T follicular helper cell (primary cell): ENCODE measurements around the gene MLEC.
A peak's percentile ranks its signal among the peaks of the same experiment; 100 is the strongest.
"Not testable (repeated sequence)": the region's sequence is repeated elsewhere in the genome, so short reads cannot be mapped to it uniquely, and the experiment has no call there.

Source experiments
- DNase-seq: peaks from one replicate; pipeline ENCODE4 v3.0.0-alpha.2; 2020; ENCODE audit warnings: low read depth

Gene MLEC

DNA sequence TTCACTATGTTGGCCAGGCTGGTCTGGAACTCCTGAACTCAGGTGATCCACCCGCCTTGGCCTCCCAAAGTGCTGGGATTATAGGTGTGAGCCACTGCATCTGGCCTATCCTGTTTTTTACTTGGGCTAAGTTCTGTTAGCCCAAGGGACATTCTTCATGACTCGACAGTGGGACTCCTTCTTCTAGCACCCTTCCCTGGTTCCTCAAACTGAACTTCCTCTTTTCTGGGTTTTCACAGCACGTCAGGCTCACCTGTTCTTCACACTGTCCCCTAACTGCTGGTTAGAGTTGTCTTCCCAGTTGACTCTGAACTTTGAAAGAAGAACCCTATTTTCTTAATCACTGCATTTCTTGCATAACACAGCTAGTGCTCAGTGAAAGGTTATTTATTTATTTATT is 24.1 kb upstream of the MLEC start:
- DNase-seq: no peak

DNA sequence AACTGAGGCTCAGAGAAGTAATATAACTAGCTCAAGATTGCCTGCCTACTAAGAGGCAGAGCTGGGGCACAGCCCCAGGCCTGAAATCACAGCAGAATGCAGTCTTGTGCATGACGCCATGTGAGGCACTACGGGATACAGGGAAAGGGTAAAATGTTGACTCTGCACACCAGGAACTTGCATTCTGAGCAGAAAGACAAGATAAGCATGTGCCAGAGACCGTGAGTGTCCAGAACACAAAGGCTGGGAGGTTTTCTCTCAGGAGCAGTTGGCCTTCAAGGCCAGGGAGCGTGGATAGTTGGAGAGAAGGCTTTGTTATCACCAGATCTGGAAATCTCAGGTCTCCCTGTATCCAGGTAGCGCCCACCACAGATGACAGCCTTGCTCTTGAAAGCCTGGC is 23.2 kb upstream of the MLEC start:
- no peak for DNase-seq

DNA sequence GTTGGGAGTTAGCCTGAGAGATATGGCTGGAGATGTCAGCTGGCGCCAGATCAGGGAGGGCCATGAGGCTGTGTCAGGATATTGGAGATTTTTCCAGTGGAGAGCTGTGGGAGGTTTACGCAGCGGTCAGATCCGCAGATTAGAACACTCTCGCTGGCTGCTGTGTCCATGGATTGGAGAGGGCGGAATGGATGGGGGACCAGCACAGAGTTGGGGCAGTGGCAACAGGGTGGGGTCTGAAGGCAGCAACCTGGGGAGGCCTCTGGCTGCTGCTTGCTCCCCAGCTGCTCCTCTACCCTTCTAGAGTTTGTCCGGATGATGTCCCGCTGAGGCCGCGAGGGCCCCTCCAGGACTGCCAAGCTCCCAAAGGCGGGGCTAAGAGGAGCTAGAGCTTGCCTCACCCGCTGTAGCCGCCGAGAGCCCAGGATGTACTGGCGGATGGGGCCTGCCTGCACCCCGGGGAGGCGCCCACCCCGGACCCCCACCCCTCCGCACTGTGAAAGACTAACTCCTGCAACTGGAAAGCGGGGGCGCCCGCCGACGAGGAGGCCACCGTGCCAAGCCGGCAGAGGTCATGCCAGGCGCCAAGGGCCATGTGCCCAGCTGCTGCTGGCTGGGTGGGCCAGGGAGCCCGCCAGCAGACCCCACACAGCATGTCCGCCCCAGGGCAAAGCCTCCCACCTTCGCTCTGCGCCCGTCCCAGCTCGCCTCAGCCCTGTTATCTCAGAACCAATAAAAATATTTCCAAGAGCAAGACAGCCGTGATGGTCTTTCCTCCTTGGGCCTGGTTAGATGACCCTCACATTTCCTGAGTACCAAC is 20.2 kb upstream of the MLEC start:
- DNase-seq: no peak

DNA sequence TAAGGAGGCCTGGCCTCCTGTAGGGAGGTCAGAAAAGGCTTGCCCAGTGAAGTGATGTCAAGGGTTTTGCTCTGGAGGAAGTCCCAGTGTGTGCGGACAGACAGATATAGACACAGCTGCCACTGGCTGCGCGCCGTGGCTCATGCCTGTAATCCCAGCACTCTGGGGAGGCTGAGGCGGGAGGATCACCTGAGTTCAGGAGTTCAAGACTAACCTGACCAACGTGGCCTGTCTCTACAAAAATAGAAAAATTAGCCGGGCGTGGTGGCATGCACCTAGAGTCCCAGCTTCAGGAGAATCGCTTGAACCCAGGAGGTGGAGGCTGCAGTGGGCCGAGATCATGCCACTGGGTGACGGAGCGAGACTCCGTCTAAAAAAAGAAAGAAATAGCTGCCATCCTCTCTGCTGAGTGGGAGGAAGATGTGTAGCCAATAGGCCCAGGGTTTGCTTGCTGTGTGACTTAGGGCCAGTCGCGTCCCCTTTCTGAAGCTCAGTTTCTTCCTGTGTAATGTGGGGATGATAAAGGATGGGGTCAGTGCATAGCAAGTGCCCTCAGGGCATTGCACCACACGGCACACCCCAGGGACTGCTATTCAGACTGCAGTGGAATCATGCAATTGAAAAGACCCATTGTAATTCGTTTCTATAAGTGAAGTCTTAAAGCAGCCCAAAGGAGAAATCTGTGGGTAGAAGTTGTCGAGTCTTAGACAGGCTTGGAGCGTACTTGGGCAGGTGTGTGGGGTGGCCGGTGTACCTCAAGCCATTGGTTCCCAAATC is 18.7 kb upstream of the MLEC start:
- no peak for DNase-seq

DNA sequence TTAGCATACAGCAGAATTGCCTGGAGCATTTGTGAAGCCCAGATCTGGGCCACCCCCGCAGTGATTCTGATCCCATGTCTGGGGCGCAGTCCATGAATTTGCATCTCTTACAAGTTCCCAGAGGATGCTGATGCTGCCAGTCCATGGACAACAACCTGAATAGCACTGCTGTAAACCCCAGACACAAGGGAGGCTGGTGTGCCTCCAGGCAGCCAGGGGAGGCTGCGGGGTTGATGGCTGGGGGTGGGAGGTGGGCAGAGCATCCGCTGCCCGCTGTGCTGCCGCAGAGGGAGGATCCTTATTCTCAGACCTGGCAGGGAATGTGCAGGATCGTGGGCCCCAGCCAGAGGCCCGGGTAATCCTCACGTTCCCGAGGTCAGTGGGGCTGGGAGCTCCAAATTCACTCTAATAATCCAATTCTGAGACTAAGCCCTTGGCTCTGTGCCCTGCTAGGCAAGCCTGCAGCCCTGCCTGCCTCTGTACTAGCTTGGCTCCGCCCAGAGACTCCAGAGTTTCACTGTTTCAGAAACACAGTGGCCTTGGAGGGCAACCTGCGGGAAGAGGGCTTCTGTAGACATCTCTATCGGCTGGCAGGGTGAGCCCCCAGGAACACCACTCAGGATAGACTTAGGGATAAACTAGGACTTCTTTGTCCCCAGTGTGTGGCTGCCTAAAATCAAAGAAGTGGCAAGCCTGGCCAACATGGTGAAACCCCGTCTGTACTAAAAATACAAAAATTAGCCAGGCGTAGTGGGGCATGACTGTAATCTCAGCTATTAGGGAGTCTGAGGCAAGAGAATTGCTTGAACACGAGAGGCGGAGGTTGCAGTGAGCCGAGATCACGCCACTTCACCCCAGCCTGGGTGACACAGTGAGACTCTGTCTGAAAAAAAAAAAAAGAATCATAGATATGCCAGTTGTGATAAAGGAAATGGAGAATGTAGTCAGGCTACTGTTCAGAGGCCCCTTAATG is 17.8 kb upstream of the MLEC start:
- no peak for DNase-seq

DNA sequence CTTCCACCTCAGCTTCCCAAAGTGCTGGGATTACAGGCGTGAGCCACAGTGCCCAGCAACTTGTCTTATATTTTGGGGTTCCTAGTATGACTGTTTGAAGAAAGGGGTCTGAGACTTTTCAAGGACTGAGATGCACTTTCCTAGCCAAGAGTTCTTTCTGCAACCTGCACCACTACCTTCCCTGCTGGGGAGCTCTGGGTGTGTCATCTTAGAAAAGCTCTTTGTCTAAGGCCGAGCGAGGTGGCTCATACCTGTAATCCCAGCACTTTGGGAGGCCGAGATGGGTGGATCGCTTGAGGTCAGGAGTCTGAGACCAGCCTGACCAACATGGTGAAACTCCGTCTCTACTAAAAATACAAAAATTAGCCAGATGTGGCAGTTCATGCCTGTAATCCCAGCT is 16.7 kb upstream of the MLEC start:
- not testable (repeated sequence) for DNase-seq

DNA sequence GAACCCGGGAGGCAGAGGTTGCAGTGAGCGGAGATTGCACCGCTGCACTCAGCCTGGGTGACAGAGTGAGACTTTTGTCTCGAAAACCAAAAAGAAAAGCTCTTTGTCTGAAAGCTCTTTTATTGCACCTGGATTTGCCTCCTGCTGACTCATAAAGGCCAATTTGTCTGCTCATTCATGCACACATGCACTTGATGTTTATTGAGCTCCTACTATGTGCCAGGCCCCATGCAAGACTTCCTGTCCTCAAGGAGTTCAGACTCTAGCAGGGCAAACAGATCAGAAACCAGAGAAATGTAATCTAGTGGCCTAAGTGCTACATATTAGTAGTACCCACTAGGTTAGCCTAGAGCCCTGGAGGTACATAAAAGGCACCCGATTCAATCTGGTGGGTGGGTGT is 16.3 kb upstream of the MLEC start:
- DNase-seq: no peak

DNA sequence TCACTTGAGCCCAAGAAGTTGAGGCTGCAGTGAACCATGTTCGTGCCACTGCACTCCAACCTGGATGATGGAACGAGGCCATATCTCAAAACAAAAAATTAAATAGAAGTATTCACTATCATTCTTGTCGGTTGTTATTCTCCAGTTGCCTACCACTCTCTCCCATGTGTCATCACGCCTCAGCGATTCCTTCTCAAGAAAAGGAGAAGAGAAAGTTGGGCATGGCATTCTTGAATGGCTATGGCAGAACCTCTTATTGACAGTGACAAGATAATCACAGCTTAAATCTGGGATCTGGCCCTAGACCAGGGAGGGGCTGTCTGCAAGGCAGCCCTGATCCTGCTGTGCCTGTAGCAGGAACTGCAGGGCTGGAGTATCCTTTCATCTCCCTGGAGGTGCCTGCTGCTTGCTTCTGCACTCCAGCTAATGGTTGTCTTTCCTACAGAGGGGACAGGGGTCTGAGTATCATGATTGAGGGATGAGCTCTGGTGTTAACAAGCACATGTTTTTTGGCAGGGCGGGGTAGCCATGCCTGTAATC is 12.8 kb upstream of the MLEC start:
- DNase-seq: no peak

DNA sequence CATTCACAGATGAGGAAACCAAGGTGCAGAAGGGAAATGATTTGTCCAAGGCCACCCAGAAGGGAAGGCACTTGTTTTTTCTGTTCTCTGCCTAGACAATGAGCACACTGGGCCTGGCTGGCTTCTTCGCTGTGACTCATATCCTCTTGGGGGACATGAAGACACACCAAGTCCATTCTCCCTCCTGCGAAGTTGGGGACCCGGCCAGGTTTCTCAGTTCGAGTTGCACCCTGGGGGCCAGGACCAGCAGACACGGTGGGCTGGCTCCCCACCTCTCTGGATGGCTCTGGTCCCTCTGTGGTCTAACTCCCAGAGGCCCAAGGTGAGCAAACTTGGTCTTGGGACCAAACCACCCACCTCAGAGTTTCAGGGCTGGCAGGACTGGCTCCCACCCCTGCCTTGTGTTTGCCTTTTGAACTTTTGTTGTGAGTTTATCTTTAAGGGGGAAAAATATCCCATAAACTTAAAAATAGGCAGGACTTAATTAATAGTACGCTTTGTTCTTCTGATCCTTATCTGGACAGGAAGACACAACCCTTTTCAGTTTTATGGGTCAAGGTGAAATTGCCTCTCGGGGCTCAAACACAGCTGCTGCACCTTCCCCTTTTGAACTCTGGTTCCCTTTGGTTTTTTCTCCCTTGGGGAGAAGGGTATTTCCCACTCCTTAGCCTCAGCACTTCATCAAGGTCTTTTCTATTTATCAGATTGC is 9.0 kb upstream of the MLEC start:
- no peak for DNase-seq

DNA sequence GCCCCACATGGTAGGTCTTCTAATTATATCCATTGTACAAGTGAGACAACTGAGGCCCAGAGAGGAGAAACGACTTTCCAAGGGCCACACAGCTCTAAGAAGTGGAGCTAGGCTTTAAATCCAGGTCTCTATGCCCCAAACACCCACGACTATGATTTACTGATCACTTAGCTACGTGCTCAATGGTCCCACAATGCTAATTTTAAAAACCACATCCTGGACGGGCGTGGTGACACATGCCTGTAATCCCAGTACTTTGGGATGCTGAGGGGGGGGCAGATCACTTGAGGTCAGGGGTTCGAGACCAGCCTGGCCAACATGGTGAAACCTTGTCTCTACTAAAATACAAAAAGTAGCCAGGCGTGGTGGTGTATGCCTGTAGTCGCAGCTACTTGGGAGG is 8.4 kb upstream of the MLEC start:
- DNase-seq: no peak

DNA sequence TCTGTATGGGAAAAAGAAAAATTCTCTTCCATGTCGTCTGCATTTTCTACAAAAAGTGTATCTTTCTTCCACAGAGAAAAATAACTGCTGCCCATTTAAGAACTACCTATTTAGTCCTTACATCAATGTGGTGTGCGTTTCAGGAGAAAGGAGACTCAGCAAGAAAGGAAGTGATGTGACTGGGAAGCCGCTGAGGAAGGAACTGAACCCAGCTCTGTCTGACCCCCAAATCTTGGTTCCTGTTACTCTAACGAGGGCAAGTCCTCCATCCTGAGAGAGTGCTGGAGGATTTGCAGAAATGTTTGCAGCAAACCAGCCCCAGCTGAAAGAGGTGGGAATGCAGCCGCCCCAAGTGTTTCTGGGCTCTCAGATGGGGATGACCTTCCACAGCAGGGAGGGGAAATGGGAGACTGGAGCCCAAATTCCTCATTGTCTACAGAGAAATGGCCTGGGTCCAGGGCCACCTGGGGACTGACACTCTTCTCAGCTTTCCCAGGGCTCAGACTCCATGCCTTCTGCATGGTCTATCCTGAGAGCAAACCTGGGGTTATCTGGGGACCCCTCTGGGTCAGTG is 6.7 kb upstream of the MLEC start:
- DNase-seq: no peak

DNA sequence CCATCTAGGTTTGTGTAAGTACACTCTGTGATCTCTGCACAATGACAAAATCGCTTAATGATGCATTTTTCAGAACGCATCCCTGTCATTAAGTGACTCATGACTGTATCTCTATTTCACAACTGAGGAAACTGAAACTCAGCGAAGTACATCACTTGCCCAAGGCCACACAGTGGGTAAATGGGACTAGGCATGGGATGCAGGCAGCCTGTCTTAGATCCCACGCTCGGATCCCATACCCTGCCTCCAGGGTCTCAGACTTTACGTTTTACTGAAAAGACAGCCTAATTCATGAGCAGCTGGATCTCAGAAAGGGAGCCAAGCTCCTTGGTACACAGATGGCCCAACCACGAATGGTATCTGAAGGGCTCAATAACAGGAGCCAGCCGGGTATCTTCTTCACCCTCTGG is 2.4 kb upstream of the MLEC start:
- DNase-seq: no peak

DNA sequence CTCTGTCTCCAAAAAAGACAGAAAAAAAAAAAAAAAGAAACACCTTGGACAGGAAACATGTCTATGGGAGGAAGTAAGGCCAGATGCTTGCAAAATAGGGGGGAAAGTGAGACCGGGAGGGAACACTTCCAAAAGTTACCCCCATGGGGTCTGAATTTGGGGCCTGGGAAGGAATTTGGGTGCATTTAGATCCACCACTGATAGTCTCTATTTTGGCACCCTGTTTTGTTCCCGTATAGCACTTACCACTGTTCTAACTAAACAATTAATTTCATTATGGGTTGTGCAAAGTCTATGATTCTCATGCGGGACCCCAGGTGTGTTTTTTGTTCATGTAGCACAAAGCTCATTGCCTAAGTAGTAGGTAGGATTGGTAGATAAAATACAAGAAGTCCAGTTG is 1.4 kb upstream of the MLEC start:
- DNase-seq: no peak

DNA sequence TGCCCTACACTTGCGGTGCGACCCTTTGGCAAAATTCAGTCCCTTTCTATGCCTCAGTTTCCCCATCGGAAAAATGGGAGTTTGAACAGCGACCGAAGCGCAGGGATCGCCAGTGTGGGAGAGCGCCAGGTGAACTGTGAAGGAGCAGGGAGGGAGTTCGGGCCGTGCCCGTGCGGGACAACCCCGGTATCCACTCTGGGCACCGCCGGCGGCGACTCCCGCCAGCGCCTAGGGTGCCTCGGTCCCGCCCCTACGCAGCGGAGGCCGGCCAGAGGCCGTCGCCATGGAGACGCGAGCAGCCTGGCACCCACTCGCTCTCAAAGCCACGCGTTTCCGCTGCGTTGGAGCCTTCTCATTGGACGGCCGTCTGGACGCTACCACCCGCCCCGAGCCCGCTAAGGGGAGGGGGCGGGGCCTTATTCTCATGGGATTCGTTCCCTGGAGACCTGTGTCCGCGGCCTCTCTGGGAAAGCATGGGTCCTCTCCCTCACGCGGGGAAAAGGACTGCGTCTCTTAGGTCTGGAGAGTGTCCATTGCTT is 729 bp upstream of the MLEC start:
- DNase-seq: peak; percentile 94

DNA sequence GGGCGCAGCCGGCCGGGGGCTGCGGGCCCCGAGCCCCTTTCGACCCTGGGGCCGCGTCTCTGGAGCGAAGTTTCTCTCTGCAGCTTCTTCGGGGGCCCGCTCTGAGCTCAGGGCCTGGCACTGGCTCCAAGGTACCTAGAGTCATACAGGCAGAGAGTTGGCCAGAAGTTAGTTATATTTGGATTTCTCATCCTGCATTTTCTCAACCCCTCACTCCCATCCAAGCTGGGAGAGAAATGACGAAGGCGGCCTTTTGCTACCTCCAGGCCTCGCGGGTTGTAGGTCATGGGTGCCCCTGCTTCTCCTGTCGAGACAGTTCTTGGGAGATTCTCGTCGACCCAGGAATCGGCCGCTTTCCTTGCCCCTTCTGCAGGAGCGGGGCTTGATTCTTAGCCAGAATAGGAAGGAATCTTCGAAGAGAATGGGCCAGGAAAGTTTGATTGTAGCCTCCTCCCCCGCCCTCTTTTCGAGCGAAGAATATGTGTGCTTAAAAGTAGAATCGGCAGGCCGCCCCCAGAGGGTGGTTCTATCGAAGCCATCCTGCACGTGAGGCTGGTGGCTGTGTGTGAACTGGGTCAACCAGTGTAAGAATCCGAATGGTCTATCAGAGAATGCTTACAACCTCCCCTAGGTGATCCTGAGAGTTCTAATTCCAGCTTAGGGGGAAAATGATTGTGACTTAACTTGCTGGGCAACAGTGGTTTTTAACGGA is 785 bp downstream of the MLEC start:
- no peak for DNase-seq

DNA sequence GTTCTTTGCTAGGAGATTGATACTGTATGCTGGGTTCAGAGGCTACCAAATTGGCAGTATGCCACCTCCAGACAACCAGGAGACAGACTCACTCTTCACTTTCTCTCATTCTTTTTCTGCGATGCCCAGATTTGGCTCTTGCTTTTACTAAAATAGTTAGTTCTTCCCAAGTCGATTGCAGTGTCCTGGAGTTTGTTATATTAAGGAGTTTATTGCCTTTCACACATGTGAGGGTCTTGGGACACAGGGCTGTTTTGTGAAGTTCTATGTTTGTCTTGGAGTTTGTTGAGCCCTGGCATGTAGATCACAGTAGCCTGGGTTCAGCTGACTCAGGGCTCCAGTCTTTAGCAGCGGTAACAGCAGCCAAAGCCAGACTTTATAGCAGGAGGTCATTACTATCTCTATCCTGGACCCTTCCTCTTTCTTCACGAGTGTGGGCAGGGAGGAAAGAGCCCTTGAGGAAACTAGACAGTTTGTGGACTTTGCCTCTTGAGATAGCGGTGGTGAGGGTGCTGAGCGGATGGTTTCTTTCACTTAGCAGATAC is 1.6 kb downstream of the MLEC start:
- no peak for DNase-seq

DNA sequence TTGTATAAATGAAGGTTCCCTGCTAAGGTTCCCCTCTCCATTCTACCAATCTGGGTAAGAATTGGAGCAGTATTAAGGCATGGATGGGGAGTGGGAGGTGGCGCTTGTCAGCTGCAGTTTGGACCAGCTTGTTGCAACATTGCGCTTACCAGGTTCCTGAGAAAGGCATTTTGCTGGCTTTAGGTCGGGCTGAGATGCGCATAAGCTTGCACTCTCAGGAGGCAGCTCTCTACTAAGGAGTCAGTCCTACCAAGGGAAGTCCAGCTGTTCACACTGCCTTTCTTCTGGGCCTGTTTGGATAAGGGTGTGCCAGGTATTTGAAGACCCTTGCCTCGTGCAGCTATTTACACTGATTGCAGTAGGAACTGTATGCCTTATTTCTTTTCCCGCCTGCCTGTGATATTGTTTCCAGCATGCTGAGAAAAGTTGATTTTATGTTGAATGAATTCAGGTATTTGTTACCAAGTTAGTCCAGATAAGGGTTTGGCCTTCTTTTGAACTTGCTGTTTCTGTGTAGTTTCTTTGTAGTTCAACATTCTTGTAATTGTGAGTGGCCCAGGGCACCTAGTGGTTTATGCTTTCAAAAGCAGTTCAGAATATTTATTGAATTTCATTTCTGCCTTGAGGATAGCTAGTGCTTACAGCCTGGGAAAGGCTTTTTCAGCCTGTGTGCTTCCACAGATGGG is 2.6 kb downstream of the MLEC start:
- DNase-seq: no peak

DNA sequence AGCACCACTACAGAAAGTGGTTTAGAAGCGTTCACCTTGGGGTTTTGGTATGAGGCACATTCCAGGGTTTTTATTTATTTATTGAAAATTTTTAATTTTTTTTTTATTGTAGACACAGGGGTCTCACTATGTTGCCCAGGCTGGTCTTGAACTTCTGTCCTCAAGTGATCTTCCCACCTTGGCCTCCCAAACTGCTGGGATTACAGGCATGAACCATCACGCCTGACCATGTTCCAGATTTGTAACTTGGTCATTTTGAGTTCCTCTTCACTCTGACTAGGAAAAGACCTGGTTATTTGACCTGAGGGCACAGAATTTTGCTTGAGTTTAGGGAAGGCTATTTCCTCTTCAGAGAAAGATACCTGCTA is 3.1 kb downstream of the MLEC start:
- no peak for DNase-seq

DNA sequence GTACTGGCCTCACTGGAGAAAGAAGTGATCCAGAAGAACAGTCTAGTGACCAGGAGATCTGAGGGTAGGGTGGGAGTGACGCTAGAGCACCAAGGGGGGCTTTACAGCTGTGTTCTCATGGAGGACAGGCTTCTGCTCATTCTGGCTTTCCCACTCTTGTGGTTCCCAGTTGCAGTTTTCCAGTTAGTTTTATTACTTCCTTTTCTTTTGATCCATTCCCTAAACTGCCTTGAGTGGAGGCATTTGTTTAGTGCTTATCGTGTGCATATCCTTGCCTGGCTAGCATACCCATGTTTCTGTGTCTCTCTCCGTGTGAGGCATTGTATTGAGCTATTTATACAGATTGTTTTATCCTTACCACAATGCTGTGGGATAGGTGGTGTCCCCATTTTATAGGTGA is 4.0 kb downstream of the MLEC start:
- no peak for DNase-seq
